ENCODE data around the gene CLCN2. TPM values are rescaled to one million over a fixed set of nuclear protein-coding genes. Genes with fewer than 3 reads are reported as not detected.
A peak's percentile ranks its signal among the peaks of the same experiment; 100 is the strongest.

CLCN2 gene
- total and polyA plus RNA-seq, 2 donors = 0.85 to 7.0 TPM

DNA sequence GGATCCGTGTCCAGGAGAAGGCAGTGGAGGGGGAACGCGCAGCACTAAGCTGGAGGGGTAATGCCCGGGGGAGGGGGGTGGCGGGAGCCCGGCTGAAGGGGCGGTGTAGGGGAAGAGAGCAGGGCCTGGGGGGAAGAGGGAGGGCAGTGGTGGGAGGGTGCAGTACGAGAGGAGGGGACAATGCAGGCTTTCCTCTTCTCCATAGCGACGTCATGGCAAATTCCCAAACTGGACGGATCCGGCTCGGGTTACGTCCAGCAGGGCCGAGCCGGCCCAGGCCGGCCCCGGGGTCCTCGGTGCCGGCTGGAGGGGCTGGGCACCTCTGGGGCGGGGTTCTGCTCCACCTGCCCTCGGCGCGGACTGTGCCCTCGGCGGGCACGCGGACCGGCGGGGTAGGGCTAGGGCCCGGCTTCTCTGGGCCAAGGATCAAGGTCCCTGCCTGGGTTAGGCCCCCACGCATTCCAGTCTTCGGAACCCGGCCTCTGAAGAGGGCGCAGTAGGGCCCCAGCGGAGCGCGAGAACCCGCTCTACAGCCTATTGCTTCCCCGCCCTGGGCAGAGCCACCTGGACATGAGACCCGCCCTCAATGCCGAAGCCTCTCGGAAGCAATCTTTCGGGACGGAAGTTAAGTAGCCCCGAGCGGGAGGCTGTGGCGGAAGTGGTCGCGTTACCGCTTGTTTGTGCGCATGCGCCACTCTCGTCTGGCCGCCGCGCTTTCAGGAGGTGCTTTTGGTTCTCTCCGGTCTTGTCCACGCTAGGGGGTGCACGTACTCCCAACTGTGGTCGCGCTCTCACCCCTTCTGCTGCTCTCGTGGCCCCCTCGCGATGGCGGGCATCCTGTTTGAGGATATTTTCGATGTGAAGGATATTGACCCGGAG is 1.5 kb upstream of the CLCN2 start:
- peaks cover 0 to 2% of the 10 kb centered on the region in 2 donors for H3K9me3 ChIP-seq (ENCODE audit: control insufficient read depth in 2 of 2, insufficient read depth in 1 of 2, low read length in 1 of 2)
- peak overlapping the region; percentile 87 to 92 for H3K27ac ChIP-seq (ENCODE audit: low read depth in 1 of 2, low read length in 1 of 2)
- H3K36me3 ChIP-seq (ENCODE audit: control insufficient read depth in 2 of 2, insufficient read depth in 2 of 2, low read length in 1 of 2) = peaks cover 9 to 20% of the 10 kb centered on the region in 2 donors
- H3K4me3 ChIP-seq (ENCODE audit: low read length in 2 of 2) = peak overlapping the region; percentile 77 to 83
- DNase-seq (ENCODE audit: low read depth in 6 of 9, low spot score in 9 of 9) = peak; percentile 84 to 97 (median 91)
- under 1% methylated on average over 68 of the region's 68 CpGs for WGBS
- peaks cover 9 to 18% of the 10 kb centered on the region in 2 donors for H3K4me1 ChIP-seq (ENCODE audit: control insufficient read depth in 2 of 2, insufficient read depth in 2 of 2, low read length in 2 of 2)
- peaks cover 7 to 41% of the 10 kb centered on the region in 2 donors for H3K27me3 ChIP-seq (ENCODE audit: control insufficient read depth in 2 of 2, insufficient read depth in 1 of 2, low read length in 1 of 2)

DNA sequence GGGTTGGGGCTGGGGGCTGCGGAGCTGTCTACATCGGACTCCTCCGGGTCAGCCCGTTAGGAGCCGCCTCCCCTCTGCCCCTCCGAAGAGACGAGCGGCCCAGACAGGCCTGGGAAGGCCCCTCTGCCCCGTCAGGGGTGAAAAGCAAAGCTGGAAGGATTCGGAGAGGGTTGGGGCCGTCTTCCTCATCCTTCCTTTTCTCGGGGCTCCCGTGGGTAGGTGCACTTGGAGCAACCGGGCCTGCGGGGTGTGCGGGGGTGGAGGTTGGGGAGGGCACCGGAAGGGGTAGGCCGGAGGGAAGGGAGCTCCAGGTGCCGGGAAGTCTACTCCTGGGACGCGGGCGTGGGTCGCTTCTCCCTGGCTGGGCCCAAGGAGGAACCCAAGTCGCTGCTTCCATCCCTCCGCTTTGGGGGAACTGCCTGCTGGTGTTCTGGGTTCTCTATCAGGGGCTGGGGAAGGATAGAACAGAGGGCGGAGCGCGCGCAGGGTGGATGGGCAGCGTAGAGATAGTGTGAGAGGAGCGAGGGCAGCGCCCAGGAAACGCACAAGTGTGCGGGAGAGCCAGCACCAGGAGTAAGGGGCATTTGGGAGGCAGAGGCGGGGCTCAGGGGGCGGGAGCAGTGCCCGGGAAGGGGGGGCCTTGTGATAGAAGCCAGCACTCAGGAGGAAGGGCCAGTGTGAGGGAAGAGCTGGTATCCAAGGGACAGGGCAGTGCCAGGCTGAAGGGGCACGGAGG is 695 bp upstream of the CLCN2 start:
- H3K4me3 ChIP-seq (ENCODE audit: low read length in 2 of 2) = peak overlapping the region; percentile 77 to 83
- peaks cover 5 to 17% of the 10 kb centered on the region in 2 donors for H3K36me3 ChIP-seq (ENCODE audit: control insufficient read depth in 2 of 2, insufficient read depth in 2 of 2, low read length in 1 of 2)
- WGBS = under 1% methylated on average over 38 of the region's 38 CpGs
- peak overlapping the region; percentile 87 to 92 for H3K27ac ChIP-seq (ENCODE audit: low read depth in 1 of 2, low read length in 1 of 2)
- peak in 6 of 9 donors; percentile 13 to 59 (median 20) for DNase-seq (ENCODE audit: low read depth in 6 of 9, low spot score in 9 of 9)
- peaks cover 7 to 42% of the 10 kb centered on the region in 2 donors for H3K27me3 ChIP-seq (ENCODE audit: control insufficient read depth in 2 of 2, insufficient read depth in 1 of 2, low read length in 1 of 2)
- peaks cover 9 to 18% of the 10 kb centered on the region in 2 donors for H3K4me1 ChIP-seq (ENCODE audit: control insufficient read depth in 2 of 2, insufficient read depth in 2 of 2, low read length in 2 of 2)
- peaks cover 2 to 3% of the 10 kb centered on the region in 2 donors for H3K9me3 ChIP-seq (ENCODE audit: control insufficient read depth in 2 of 2, insufficient read depth in 1 of 2, low read length in 1 of 2)

GRCh38 chr3:184360929-184361531 is 375 bp downstream of the CLCN2 start:
- H3K36me3 ChIP-seq (ENCODE audit: control insufficient read depth in 2 of 2, insufficient read depth in 2 of 2, low read length in 1 of 2) = peaks cover 0 to 9% of the 10 kb centered on the region in 2 donors
- no peak overlapping the region for H3K27ac ChIP-seq (ENCODE audit: low read depth in 1 of 2, low read length in 1 of 2)
- H3K27me3 ChIP-seq (ENCODE audit: control insufficient read depth in 2 of 2, insufficient read depth in 1 of 2, low read length in 1 of 2) = peaks cover 7 to 42% of the 10 kb centered on the region in 2 donors
- H3K4me3 ChIP-seq (ENCODE audit: low read length in 2 of 2) = peak overlapping the region; percentile 5 to 83
- H3K9me3 ChIP-seq (ENCODE audit: control insufficient read depth in 2 of 2, insufficient read depth in 1 of 2, low read length in 1 of 2) = peaks cover 2 to 3% of the 10 kb centered on the region in 2 donors
- WGBS = 17% methylated on average over 24 of the region's 24 CpGs
- peaks cover 9 to 18% of the 10 kb centered on the region in 2 donors for H3K4me1 ChIP-seq (ENCODE audit: control insufficient read depth in 2 of 2, insufficient read depth in 2 of 2, low read length in 2 of 2)
- DNase-seq (ENCODE audit: low read depth in 6 of 9, low spot score in 9 of 9) = no peak

DNA sequence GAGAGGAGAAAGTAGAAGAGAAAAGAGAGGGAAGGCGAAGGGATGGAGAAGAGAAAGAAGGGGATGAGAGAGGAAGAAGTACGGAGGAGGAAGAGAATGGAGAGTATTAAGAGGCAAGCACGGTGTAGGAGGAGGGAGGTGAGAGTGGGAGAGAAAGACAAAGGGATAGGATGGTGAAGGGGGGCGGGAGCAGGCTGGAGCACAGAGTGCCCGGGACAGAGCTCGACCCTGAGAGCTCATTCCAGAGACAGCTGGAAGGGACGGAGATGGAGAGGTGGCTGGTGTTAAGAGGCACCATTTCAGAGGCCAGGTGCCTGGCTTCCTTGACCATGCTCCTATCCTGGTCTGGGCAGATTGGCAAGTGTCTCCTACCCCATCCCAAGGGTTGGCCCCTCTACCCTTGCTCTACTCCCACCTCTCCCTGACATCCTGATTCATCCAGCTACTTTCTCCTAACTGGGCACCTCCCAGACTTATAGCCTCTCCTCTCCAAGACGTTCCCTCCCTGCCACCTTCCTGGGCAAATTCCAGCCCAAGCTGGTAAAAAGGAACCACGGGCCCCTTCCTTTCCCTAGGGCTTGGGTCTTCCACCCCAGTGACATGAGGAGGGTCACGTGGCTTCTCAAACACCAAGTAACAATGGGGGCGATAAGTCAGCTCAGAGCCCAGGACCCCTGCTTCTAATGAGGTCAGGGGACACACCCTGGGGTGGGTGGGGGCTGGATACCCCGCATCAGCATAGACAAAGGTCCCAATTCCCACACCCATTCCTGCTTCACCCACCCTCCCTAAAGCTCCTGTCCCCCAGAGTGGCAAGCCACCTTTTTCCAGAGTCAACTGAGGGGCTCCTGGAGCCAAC is 1.1 kb downstream of the CLCN2 start:
- H3K27ac ChIP-seq (ENCODE audit: low read depth in 1 of 2, low read length in 1 of 2) = no peak overlapping the region
- peaks cover 0 to 5% of the 10 kb centered on the region in 2 donors for H3K36me3 ChIP-seq (ENCODE audit: control insufficient read depth in 2 of 2, insufficient read depth in 2 of 2, low read length in 1 of 2)
- peaks cover 7 to 42% of the 10 kb centered on the region in 2 donors for H3K27me3 ChIP-seq (ENCODE audit: control insufficient read depth in 2 of 2, insufficient read depth in 1 of 2, low read length in 1 of 2)
- no peak overlapping the region for H3K4me3 ChIP-seq (ENCODE audit: low read length in 2 of 2)
- no peak for DNase-seq (ENCODE audit: low read depth in 6 of 9, low spot score in 9 of 9)
- peaks cover 2 to 3% of the 10 kb centered on the region in 2 donors for H3K9me3 ChIP-seq (ENCODE audit: control insufficient read depth in 2 of 2, insufficient read depth in 1 of 2, low read length in 1 of 2)
- H3K4me1 ChIP-seq (ENCODE audit: control insufficient read depth in 2 of 2, insufficient read depth in 2 of 2, low read length in 2 of 2) = peaks cover 9 to 18% of the 10 kb centered on the region in 2 donors
- WGBS = 95% methylated on average over 12 of the region's 12 CpGs

DNA sequence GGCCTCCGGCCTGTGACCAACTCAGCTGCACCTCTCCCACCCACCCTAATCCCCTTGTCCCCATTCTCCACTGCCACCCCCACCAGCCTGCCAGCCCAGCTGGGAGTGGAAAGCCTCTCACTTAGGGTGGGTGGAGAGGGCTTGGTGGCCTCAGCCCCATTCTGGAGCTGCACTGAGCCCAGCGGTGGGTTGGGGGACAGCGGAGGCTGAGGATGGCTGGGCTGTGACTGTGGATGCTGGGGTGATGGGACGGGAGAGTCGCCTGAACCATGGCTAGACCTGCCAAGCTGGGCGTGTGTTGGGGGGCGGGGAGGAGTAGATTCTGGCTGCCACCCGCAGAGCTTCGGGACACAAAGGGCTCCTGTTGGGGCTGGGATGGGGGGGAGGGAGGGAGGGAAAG is 1.8 kb downstream of the CLCN2 start:
- no peak for DNase-seq (ENCODE audit: low read depth in 6 of 9, low spot score in 9 of 9)
- H3K4me1 ChIP-seq (ENCODE audit: control insufficient read depth in 2 of 2, insufficient read depth in 2 of 2, low read length in 2 of 2) = peaks cover 9 to 18% of the 10 kb centered on the region in 2 donors
- H3K27ac ChIP-seq (ENCODE audit: low read depth in 1 of 2, low read length in 1 of 2) = no peak overlapping the region
- no peak overlapping the region for H3K4me3 ChIP-seq (ENCODE audit: low read length in 2 of 2)
- peaks cover 2 to 3% of the 10 kb centered on the region in 2 donors for H3K9me3 ChIP-seq (ENCODE audit: control insufficient read depth in 2 of 2, insufficient read depth in 1 of 2, low read length in 1 of 2)
- 96% methylated on average over 9 of the region's 9 CpGs for WGBS
- H3K36me3 ChIP-seq (ENCODE audit: control insufficient read depth in 2 of 2, insufficient read depth in 2 of 2, low read length in 1 of 2) = no peaks in the 10 kb centered on the region
- H3K27me3 ChIP-seq (ENCODE audit: control insufficient read depth in 2 of 2, insufficient read depth in 1 of 2, low read length in 1 of 2) = peaks cover 7 to 42% of the 10 kb centered on the region in 2 donors

GRCh38 chr3:184358921-184359350 is 2.5 kb downstream of the CLCN2 start:
- H3K27me3 ChIP-seq (ENCODE audit: control insufficient read depth in 2 of 2, insufficient read depth in 1 of 2, low read length in 1 of 2) = peaks cover 7 to 42% of the 10 kb centered on the region in 2 donors
- H3K4me1 ChIP-seq (ENCODE audit: control insufficient read depth in 2 of 2, insufficient read depth in 2 of 2, low read length in 2 of 2) = peaks cover 9 to 16% of the 10 kb centered on the region in 2 donors
- DNase-seq (ENCODE audit: low read depth in 6 of 9, low spot score in 9 of 9) = no peak
- WGBS = 96% methylated on average over 14 of the region's 14 CpGs
- H3K36me3 ChIP-seq (ENCODE audit: control insufficient read depth in 2 of 2, insufficient read depth in 2 of 2, low read length in 1 of 2) = no peaks in the 10 kb centered on the region
- H3K27ac ChIP-seq (ENCODE audit: low read depth in 1 of 2, low read length in 1 of 2) = no peak overlapping the region
- H3K4me3 ChIP-seq (ENCODE audit: low read length in 2 of 2) = no peak overlapping the region
- H3K9me3 ChIP-seq (ENCODE audit: control insufficient read depth in 2 of 2, insufficient read depth in 1 of 2, low read length in 1 of 2) = peaks cover 2 to 3% of the 10 kb centered on the region in 2 donors

- H3K4me3 ChIP-seq (ENCODE audit: low read length in 2 of 2) = no peak overlapping the region
- 97% methylated on average over 12 of the region's 12 CpGs for WGBS
- peaks cover 9 to 11% of the 10 kb centered on the region in 2 donors for H3K4me1 ChIP-seq (ENCODE audit: control insufficient read depth in 2 of 2, insufficient read depth in 2 of 2, low read length in 2 of 2)
- no peak overlapping the region for H3K27ac ChIP-seq (ENCODE audit: low read depth in 1 of 2, low read length in 1 of 2)
- peaks cover 7 to 42% of the 10 kb centered on the region in 2 donors for H3K27me3 ChIP-seq (ENCODE audit: control insufficient read depth in 2 of 2, insufficient read depth in 1 of 2, low read length in 1 of 2)
- peaks cover 1 to 3% of the 10 kb centered on the region in 2 donors for H3K9me3 ChIP-seq (ENCODE audit: control insufficient read depth in 2 of 2, insufficient read depth in 1 of 2, low read length in 1 of 2)
- DNase-seq (ENCODE audit: low read depth in 6 of 9, low spot score in 9 of 9) = no peak
- H3K36me3 ChIP-seq (ENCODE audit: control insufficient read depth in 2 of 2, insufficient read depth in 2 of 2, low read length in 1 of 2) = no peaks in the 10 kb centered on the region
These were observed 3.2 kb downstream of the CLCN2 start for GRCh38 chr3:184358124-184358767.
